Hepatocyte (in vitro differentiated cells): ENCODE results near the gene RAVER1.

Experiments
- EZH2 ChIP-seq: fragments of 200-600 bp; sonication (generic); IDR thresholded peaks from 2 replicates; pipeline ENCODE4 v1.6.1; 2016; ENCODE audit warnings: antibody characterized with exemption, mild to moderate bottlenecking, borderline replicate concordance
- TF ChIP-seq, protein P1 (sequence below): fragments of 200-600 bp; sonication (generic); IDR thresholded peaks from 2 replicates; pipeline ENCODE4 v1.5.1; 2016; ENCODE audit warnings: antibody characterized with exemption, mild to moderate bottlenecking; ENCODE audit not compliant: poor library complexity

DNA sequence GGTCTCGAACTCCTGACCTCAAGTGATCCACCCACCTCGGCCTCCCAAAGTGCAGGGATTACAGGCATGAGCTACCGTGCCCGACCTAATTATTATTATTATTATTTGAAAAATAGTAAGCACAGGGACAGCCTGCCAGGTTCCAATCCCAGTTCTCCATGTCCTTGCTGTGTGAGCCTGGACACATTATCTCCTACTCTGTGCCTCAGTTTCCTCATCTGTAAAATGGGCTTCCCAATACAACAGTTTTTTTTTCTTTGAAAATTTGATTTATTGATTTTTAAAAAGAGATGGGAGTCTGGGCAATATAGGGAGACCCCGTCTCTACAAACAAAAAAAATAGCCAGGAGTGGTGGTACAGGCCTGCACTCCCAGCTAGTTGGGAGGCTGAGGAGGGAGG is 27.0 kb downstream of the RAVER1 start:
- TF ChIP-seq, protein P1, sequence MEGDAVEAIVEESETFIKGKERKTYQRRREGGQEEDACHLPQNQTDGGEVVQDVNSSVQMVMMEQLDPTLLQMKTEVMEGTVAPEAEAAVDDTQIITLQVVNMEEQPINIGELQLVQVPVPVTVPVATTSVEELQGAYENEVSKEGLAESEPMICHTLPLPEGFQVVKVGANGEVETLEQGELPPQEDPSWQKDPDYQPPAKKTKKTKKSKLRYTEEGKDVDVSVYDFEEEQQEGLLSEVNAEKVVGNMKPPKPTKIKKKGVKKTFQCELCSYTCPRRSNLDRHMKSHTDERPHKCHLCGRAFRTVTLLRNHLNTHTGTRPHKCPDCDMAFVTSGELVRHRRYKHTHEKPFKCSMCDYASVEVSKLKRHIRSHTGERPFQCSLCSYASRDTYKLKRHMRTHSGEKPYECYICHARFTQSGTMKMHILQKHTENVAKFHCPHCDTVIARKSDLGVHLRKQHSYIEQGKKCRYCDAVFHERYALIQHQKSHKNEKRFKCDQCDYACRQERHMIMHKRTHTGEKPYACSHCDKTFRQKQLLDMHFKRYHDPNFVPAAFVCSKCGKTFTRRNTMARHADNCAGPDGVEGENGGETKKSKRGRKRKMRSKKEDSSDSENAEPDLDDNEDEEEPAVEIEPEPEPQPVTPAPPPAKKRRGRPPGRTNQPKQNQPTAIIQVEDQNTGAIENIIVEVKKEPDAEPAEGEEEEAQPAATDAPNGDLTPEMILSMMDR, result no peak
- no peak for TF ChIP-seq EZH2
